HepG2 (cell line): ENCODE results near the gene CCSER1. TPM values are rescaled to one million over a fixed set of nuclear protein-coding genes. Genes with fewer than 3 reads are reported as not detected.

Experiments
- ATAC-seq: fragments of 200-7000 bp; cut with Tn5 transposase; 3 replicates; pipeline ENCODE4 v1.9.1; 2020; ENCODE audit warnings: mild to moderate bottlenecking, moderate library complexity
- BruUV-seq: library from RNA; stranded (reverse); fragments of 400-500 nt; replicated peaks from 2 replicates; lab custom pipeline; 2021; lab: Mats Ljungman, UMichigan
- CTCF ChIA-PET: fragments of 300-600 bp; formaldehyde crosslinking; extraction: SDS; loops from one replicate; lab custom pipeline; 2021; ENCODE audit warnings: low total read pairs, inconsistent platforms, low intra/inter-chr PET ratio; lab: Yijun Ruan, JAX
- POLR2A ChIA-PET: fragments of 350-600 bp; sonication (Branson Sonifier 250); formaldehyde crosslinking; loops from one replicate; lab custom pipeline; 2020; ENCODE audit warnings: antibody characterized with exemption, inconsistent platforms; lab: Yijun Ruan, JAX
- DNase-seq: peaks from one replicate; pipeline ENCODE4 v3.0.0-alpha.2; 2015; ENCODE audit warnings: low spot score
- FAIRE-seq: peaks from 3 replicates; lab custom pipeline; 2011; peaks lifted over from hg19 to GRCh38; lab: Jason Lieb, UNC
- H2AFZ ChIP-seq: one replicate; pipeline ENCODE4 v1.6.1; 2011; ENCODE audit warnings: low read length, inconsistent platforms
- H3K27ac ChIP-seq: fragments of 300-600 bp; 3 replicates; pipeline ENCODE4 v1.8.0; 2011; ENCODE audit warnings: mixed run types, mild to moderate bottlenecking, mixed read lengths, low read length, inconsistent platforms; ENCODE audit not compliant: insufficient read depth; ENCODE audit errors: extremely low read length
- H3K27me3 ChIP-seq, 2 experiments: fragments of 200-600 bp in 1 of 2; 2 replicates in 1 of 2; 3 replicates in 1 of 2; pipeline versions ENCODE4 v1.6.0 to v1.8.0; 2011; ENCODE audit warnings: low read length in 2 of 2, mild to moderate bottlenecking in 2 of 2, moderate library complexity in 2 of 2, inconsistent platforms in 1 of 2; ENCODE audit not compliant: insufficient read depth in 2 of 2, control insufficient read depth in 1 of 2
- H3K36me3 ChIP-seq, 2 experiments: fragments of 200-600 bp in 1 of 2; replicated peaks in 1 of 2; 2 replicates in 1 of 2; 3 replicates in 1 of 2; pipeline versions ENCODE4 v1.5.1 to v1.8.0; 2011; ENCODE audit warnings: low read length in 2 of 2, inconsistent platforms in 1 of 2; ENCODE audit not compliant: insufficient read depth in 2 of 2, control insufficient read depth in 1 of 2
- H3K4me1 ChIP-seq: 2 replicates; pipeline ENCODE4 v1.5.1; 2012; ENCODE audit warnings: low read length, inconsistent platforms; ENCODE audit not compliant: insufficient read depth
- H3K4me2 ChIP-seq: 2 replicates; pipeline ENCODE4 v1.6.0; 2011; ENCODE audit warnings: low read depth, low read length, inconsistent platforms
- H3K4me3 ChIP-seq, 3 experiments: fragments of 200-600 bp in 1 of 3; sonication (generic), shearing (Covaris generic) in 1 of 3; replicated peaks in 1 of 3; 2 replicates each; pipeline ENCODE4 v1.5.1; 2011 to 2016; ENCODE audit warnings: low read length in 3 of 3, inconsistent platforms in 2 of 3, low read depth in 2 of 3, mild to moderate bottlenecking in 2 of 3, control low read depth in 1 of 3, mixed read lengths in 1 of 3; ENCODE audit not compliant: insufficient read depth in 1 of 3
- H3K79me2 ChIP-seq: one replicate; pipeline ENCODE4 v1.6.1; 2011; ENCODE audit warnings: low read length, inconsistent platforms; ENCODE audit not compliant: insufficient read depth
- H3K9ac ChIP-seq: 2 replicates; pipeline ENCODE4 v1.6.0; 2011; ENCODE audit warnings: mild to moderate bottlenecking, low read depth, low read length, inconsistent platforms; ENCODE audit not compliant: insufficient read depth
- H3K9me3 ChIP-seq: 2 replicates; pipeline ENCODE4 v1.5.1; 2012; ENCODE audit warnings: mild to moderate bottlenecking, low read length
- H4K20me1 ChIP-seq: 2 replicates; pipeline ENCODE4 v1.6.0; 2011; ENCODE audit warnings: inconsistent platforms, mild to moderate bottlenecking, low read length, moderate library complexity; ENCODE audit not compliant: insufficient read depth
- BCL6 ChIP-seq: IDR thresholded peaks from 2 replicates; pipeline ENCODE4 v1.6.1; 2016; ENCODE audit warnings: missing genetic modification reagents, missing compliant biosample characterization
- CTCF ChIP-seq: sonication (generic); formaldehyde crosslinking; IDR thresholded peaks from 2 replicates; pipeline ENCODE4 v1.5.0; 2020; ENCODE audit warnings: mild to moderate bottlenecking, missing genetic modification reagents, moderate library complexity
- DR1 ChIP-seq: sonication (generic); formaldehyde crosslinking; IDR thresholded peaks from 2 replicates; pipeline ENCODE4 v1.8.0; 2021; ENCODE audit warnings: mild to moderate bottlenecking, missing genetic modification reagents, inconsistent platforms
- E2F1 ChIP-seq: sonication (generic); formaldehyde crosslinking; IDR thresholded peaks from 2 replicates; pipeline ENCODE4 v1.5.0; 2020; ENCODE audit warnings: missing genetic modification reagents
- GTF2F1 ChIP-seq: fragments of 150-350 bp; IDR thresholded peaks from 2 replicates; pipeline ENCODE4 v1.6.1; 2014; ENCODE audit warnings: low read length
- NR2F2 ChIP-seq: IDR thresholded peaks from 2 replicates; pipeline ENCODE4 v1.6.1; 2012; ENCODE audit warnings: low read depth, inconsistent platforms, borderline replicate concordance
- NR3C1 ChIP-seq: sonication (generic); formaldehyde crosslinking; IDR thresholded peaks from 2 replicates; pipeline ENCODE4 v1.4.0; 2020; ENCODE audit warnings: missing genetic modification reagents
- PHF21A ChIP-seq: sonication (generic); formaldehyde crosslinking; IDR thresholded peaks from 2 replicates; pipeline ENCODE4 v1.5.0; 2020; ENCODE audit warnings: mild to moderate bottlenecking, missing genetic modification reagents
- PITX1 ChIP-seq: sonication (generic); formaldehyde crosslinking; IDR thresholded peaks from 2 replicates; pipeline ENCODE4 v1.5.1; 2020; ENCODE audit warnings: mild to moderate bottlenecking, missing genetic modification reagents
- PRPF4 ChIP-seq: fragments of 200-400 bp; formaldehyde crosslinking; IDR thresholded peaks from 2 replicates; pipeline ENCODE4 v1.6.1; 2016; ENCODE audit warnings: low read length, low read depth; ENCODE audit not compliant: poor library complexity, severe bottlenecking
- RFXANK ChIP-seq: IDR thresholded peaks from 2 replicates; pipeline ENCODE4 v1.6.1; 2016
- SOX5 ChIP-seq: IDR thresholded peaks from 2 replicates; pipeline ENCODE4 v1.6.1; 2016; ENCODE audit warnings: borderline replicate concordance
- STAG1 ChIP-seq: sonication (generic); formaldehyde crosslinking; IDR thresholded peaks from 2 replicates; pipeline ENCODE4 v1.4.0; 2020; ENCODE audit warnings: missing genetic modification reagents
- ZBTB21 ChIP-seq: sonication (generic); formaldehyde crosslinking; IDR thresholded peaks from 2 replicates; pipeline ENCODE4 v1.4.0; 2020; ENCODE audit warnings: missing genetic modification reagents
- ZNF3 ChIP-seq: IDR thresholded peaks from 2 replicates; pipeline ENCODE4 v1.7.0; 2017; ENCODE audit warnings: inconsistent platforms
- WGBS: methylation state at CpG from one replicate; pipeline ENCODE4 v1.1.6; 2017; ENCODE audit warnings: low lambda C conversion rate; 5-methylcytosine and 5-hydroxymethylcytosine counted together
- in situ Hi-C: cut with HindIII; loops from 2 replicates; pipeline ENCODE4 v1.10.0; 2017; ENCODE audit warnings: low pct_unique_long_range_greater_than_20kb; ENCODE audit not compliant: extremely low pct_ligation_motif_present
- intact Hi-C: fragments of 100-400 bp; cut with micrococcal nuclease; formaldehyde crosslinking; loops from one replicate; pipeline ENCODE4 v1.10.0; 2022; ENCODE audit not compliant: unreplicated experiment
- polyA plus RNA-seq, 8 experiments: library from polyadenylated mRNA; depleted of rRNA in 3 of 8; stranded (reverse) in 7 of 8; unstranded in 1 of 8; fragments of >200 nt; fragmentation: Illumina TruSeq in 4 of 8; extraction: Trizol in 4 of 8; gene quantifications; 2 replicates each; pipeline versions ENCODE4 v1.2.1 to v1.2.3, GENCODE V29; 2011 to 2016; ENCODE audit warnings: low read depth in 4 of 8, missing spikeins in 1 of 8, mixed read lengths in 1 of 8; ENCODE audit not compliant: insufficient read depth in 1 of 8
- total RNA-seq, 5 experiments: library from RNA; depleted of rRNA; stranded (reverse); fragments of >200 nt; fragmentation: Illumina TruSeq; extraction: Trizol; gene quantifications; 2 replicates each; pipeline ENCODE4 v1.2.3, GENCODE V29; 2016; ENCODE audit warnings: low read depth in 1 of 5
- TF ChIP-seq, protein P1 (sequence below): sonication (generic); formaldehyde crosslinking; IDR thresholded peaks from 2 replicates; pipeline ENCODE4 v1.5.1; 2020; ENCODE audit warnings: mild to moderate bottlenecking, missing genetic modification reagents, borderline replicate concordance

CCSER1 gene
- total and polyA plus RNA-seq, 2 of the 13 experiments (the other 11 are each of a cell fraction or from before 2014, with no cell fraction given): not detected

GRCh38 chr4:91032725-91033445 is 905.7 kb downstream of the CCSER1 start:
- Histone ChIP-seq H3K36me3 (no peaks in the 10 kb centered on the region), H3K27ac (no peak overlapping the region), H4K20me1 (no peaks in the 10 kb centered on the region), H3K4me3 (no peak overlapping the region), H3K79me2 (no peaks in the 10 kb centered on the region), H3K9me3 (no peaks in the 10 kb centered on the region), H2AFZ (no peak overlapping the region), H3K4me1 (no peaks in the 10 kb centered on the region), H3K4me2 (no peak overlapping the region), H3K9ac (no peak overlapping the region), H3K27me3 (no peaks in the 10 kb centered on the region)
- DNase-seq (no peak), ATAC-seq (peak; percentile 47; the same call in 2 of the 3 replicates), FAIRE-seq (no peak)
- WGBS: 0% methylated on average over 4 of the region's 4 CpGs
- ChIA-PET POLR2A (no interaction called here), CTCF (no interaction called here)
- in situ Hi-C loops (no loop called here), intact Hi-C loops (no loop called here)
- TF ChIP-seq STAG1 (CRISPR knock-in tag): no peak
- 0 out of 2 replicates have a peak, but pooled peaks have one; percentile 16 for TF ChIP-seq CTCF (CRISPR knock-in tag)
- BruUV-seq: no TSS peak

- Histone ChIP-seq H3K4me2 (no peak overlapping the region), H3K9me3 (no peaks in the 10 kb centered on the region), H3K79me2 (no peaks in the 10 kb centered on the region), H3K9ac (no peak overlapping the region), H3K36me3 (no peaks in the 10 kb centered on the region), H3K4me3 (no peak overlapping the region), H3K27me3 (no peaks in the 10 kb centered on the region), H3K4me1 (no peaks in the 10 kb centered on the region), H3K27ac (no peak overlapping the region), H4K20me1 (no peaks in the 10 kb centered on the region), H2AFZ (no peak overlapping the region)
- POLR2A ChIA-PET: no interaction called here
- 2% methylated on average over 2 of the region's 2 CpGs for WGBS
- CTCF ChIA-PET: no interaction called here
- ATAC-seq: no peak
- intact Hi-C loops (no loop called here), in situ Hi-C loops (no loop called here)
- no peak for DNase-seq
- no TSS peak for BruUV-seq
- no peak for FAIRE-seq
- no peak for TF ChIP-seq RFXANK (CRISPR knock-in tag)
- no peak for TF ChIP-seq SOX5
- no peak for TF ChIP-seq ZBTB21 (CRISPR knock-in tag)
- TF ChIP-seq NR3C1: no peak
- TF ChIP-seq E2F1 (CRISPR knock-in tag): no peak
- TF ChIP-seq, protein P1, sequence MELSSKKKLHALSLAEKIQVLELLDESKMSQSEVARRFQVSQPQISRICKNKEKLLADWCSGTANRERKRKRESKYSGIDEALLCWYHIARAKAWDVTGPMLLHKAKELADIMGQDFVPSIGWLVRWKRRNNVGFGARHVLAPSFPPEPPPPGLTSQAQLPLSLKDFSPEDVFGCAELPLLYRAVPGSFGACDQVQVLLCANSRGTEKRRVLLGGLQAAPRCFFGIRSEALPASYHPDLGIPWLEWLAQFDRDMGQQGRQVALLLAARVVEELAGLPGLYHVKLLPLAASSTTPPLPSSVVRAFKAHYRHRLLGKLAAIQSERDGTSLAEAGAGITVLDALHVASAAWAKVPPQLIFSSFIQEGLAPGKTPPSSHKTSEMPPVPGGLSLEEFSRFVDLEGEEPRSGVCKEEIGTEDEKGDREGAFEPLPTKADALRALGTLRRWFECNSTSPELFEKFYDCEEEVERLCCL (CRISPR knock-in tag): no peak
- no peak for TF ChIP-seq ZNF3 (CRISPR knock-in tag)
- no peak for TF ChIP-seq PITX1 (CRISPR knock-in tag)
- TF ChIP-seq DR1 (CRISPR knock-in tag): no peak
- no peak for TF ChIP-seq PRPF4
- TF ChIP-seq GTF2F1: no peak
- no peak for TF ChIP-seq PHF21A
- TF ChIP-seq BCL6 (CRISPR knock-in tag): no peak
- TF ChIP-seq NR2F2: no peak
These were observed 908.1 kb downstream of the CCSER1 start for GRCh38 chr4:91035276-91035675.
